Left ventricle myocardium inferior (tissue), 1 donor: ENCODE measurements around the gene KIF23. TPM values are rescaled to one million over a fixed set of nuclear protein-coding genes. Genes with fewer than 3 reads are reported as not detected.
A peak's percentile ranks its signal among the peaks of the same experiment; 100 is the strongest.

Source experiments
- DNase-seq: peaks from one replicate; pipeline ENCODE4 v3.0.0-alpha.2; 2020
- H3K27ac ChIP-seq: fragments of 200-600 bp; replicated peaks from 2 replicates; pipeline ENCODE4 v1.8.0; 2021
- H3K27me3 ChIP-seq: fragments of 200-600 bp; 2 replicates; pipeline ENCODE4 v1.8.0; 2021; ENCODE audit warnings: low read depth
- H3K36me3 ChIP-seq: fragments of 200-600 bp; 2 replicates; pipeline ENCODE4 v1.8.0; 2021
- H3K4me1 ChIP-seq: fragments of 200-600 bp; 2 replicates; pipeline ENCODE4 v1.8.0; 2021
- H3K4me3 ChIP-seq: fragments of 200-600 bp; 2 replicates; pipeline ENCODE4 v1.8.0; 2021; ENCODE audit warnings: mild to moderate bottlenecking, moderate library complexity
- H3K9me3 ChIP-seq: fragments of 200-600 bp; replicated peaks from 2 replicates; pipeline ENCODE4 v1.8.0; 2021
- intact Hi-C: fragments of 100-400 bp; cut with micrococcal nuclease; formaldehyde crosslinking; loops from one replicate; pipeline ENCODE4 v1.11.0; 2022
- total RNA-seq: library from RNA; stranded (reverse); fragmentation: NEBNext Ultra II Directional; extraction: Animal tissue kit (Norgen Biotek cat#: 25700); gene quantifications from one replicate; pipeline ENCODE4 v1.2.1, GENCODE V29; 2021
- TF ChIP-seq, protein P1 (sequence below): fragments of 200-600 bp; IDR thresholded peaks from 2 replicates; pipeline ENCODE4 v1.8.0; 2021; ENCODE audit warnings: antibody characterized with exemption, mild to moderate bottlenecking, borderline replicate concordance
- donor health status: DM: no; HTN: yes; CAD: no; lungs with severe emphysema.

The KIF23 gene
- total RNA-seq, 1 donor from 2014 or later, result 0.38 TPM

DNA sequence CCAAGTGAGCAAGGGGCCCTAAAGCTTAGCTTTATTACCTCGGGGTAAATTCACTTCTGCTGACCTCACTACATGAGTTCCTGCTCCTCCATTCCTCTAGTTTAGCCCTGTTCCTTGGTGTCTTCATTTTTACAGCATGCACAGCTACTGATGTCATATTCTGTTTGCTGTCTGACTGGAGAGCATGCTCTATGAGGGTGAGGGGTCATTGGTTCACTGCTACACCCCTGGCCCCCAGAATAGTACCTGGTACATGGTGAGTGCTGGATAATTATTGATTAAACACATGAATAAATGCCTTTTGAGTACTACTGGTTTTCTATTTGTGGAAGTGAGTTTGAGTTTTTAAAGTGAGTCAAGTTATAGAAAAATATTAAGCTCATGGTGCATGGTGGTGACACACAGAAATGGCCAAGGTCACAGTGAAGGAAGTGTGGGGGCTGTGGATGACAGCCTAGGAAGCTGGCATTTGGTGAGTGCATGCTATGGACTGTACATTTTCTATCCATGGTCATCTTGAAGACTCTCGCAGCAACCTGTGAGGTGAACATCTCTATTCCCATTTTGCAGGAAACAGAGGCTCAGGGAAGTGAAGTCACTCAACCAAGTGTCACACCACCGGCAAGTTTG is 72.4 kb downstream of the KIF23 start:
- no peaks in the 10 kb centered on the region for H3K36me3 ChIP-seq
- intact Hi-C loops, result no loop called here
- no peak for DNase-seq

GRCh38 chr15:69489073-69489571 is 75.0 kb downstream of the KIF23 start:
- no peaks in the 10 kb centered on the region for H3K27me3 ChIP-seq
- H3K4me3 ChIP-seq, result no peak overlapping the region
- intact Hi-C loops, result no loop called here
- TF ChIP-seq, protein P1, sequence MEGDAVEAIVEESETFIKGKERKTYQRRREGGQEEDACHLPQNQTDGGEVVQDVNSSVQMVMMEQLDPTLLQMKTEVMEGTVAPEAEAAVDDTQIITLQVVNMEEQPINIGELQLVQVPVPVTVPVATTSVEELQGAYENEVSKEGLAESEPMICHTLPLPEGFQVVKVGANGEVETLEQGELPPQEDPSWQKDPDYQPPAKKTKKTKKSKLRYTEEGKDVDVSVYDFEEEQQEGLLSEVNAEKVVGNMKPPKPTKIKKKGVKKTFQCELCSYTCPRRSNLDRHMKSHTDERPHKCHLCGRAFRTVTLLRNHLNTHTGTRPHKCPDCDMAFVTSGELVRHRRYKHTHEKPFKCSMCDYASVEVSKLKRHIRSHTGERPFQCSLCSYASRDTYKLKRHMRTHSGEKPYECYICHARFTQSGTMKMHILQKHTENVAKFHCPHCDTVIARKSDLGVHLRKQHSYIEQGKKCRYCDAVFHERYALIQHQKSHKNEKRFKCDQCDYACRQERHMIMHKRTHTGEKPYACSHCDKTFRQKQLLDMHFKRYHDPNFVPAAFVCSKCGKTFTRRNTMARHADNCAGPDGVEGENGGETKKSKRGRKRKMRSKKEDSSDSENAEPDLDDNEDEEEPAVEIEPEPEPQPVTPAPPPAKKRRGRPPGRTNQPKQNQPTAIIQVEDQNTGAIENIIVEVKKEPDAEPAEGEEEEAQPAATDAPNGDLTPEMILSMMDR, result no peak
- H3K27ac ChIP-seq, result peak overlapping the region; percentile 60
- no peaks in the 10 kb centered on the region for H3K36me3 ChIP-seq
- H3K4me1 ChIP-seq, result no peaks in the 10 kb centered on the region
- H3K9me3 ChIP-seq, result peaks cover 20% of the 10 kb centered on the region
- DNase-seq, result no peak

More for the DNA sequence above, 72.4 kb downstream of the KIF23 start:
- Histone ChIP-seq H3K27ac (no peak overlapping the region), H3K4me3 (no peak overlapping the region), H3K27me3 (no peaks in the 10 kb centered on the region), H3K4me1 (no peaks in the 10 kb centered on the region), H3K9me3 (peaks cover 12% of the 10 kb centered on the region)
- TF ChIP-seq, protein P1, result no peak

DNA sequence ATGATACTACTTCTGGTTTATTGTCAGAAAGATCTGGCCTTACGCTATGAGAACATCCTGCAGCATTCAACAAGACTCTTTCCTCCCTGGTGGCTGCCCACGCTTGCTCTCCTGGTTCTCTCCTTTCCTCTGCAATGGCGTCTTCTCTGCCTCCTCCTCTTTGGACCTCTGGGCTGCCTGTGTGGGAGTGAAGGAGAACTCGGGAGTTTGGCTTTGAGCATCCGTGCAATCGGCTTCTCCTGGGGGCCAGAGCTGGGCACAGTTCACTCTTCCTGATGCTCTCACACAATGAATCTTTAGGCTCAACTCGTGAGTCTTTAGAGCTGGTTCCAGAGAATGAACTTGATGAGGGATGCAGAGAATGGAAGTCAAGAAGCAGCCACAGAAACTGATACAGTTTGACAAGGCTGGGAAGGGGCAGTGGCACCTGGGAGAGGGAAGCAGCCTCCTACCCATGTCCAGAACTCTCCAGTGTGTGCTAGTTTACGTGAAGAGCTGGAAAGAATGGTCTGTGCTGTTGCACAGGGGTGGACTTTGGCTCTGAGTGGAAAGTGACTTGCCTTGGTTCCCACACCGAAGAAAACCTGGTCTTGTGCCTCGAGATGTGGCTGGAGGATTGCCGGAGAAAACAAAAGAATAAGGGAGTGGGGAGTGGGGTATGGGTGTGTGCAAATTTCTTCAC is 76.3 kb downstream of the KIF23 start:
- Histone ChIP-seq H3K27me3 (no peaks in the 10 kb centered on the region), H3K27ac (peak overlapping the region; percentile 60), H3K4me1 (no peaks in the 10 kb centered on the region), H3K36me3 (no peaks in the 10 kb centered on the region), H3K9me3 (peaks cover 19% of the 10 kb centered on the region), H3K4me3 (no peak overlapping the region)
- DNase-seq, result no peak
- intact Hi-C loops, result no loop called here
- TF ChIP-seq, protein P1, result no peak

- peak; percentile 48 for DNase-seq
- intact Hi-C loops, result no loop called here
Observed at GRCh38 chr15:69491038-69491505, 76.9 kb downstream of the KIF23 start.

DNA sequence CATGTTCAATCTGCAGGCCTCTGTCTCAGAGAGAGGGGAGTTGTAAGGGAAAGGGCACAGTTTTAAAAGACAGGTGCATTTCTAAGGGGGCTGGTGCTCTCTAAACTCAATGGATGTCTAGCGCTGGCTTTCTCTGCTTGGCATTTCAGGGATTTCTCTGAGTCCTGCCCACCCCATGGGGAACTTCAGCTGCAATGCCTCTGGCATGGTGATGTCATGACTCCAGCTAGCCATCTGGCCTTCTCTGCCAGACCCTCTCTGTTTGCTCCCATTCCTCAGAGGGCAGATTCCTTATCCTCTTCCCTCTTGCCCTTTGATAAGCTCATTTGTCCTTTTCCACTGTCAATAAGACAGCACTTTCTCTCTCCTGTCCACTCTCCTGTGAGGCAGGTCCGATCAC is 79.3 kb downstream of the KIF23 start:
- no peaks in the 10 kb centered on the region for H3K36me3 ChIP-seq
- DNase-seq, result no peak
- no peak overlapping the region for H3K4me3 ChIP-seq
- no peaks in the 10 kb centered on the region for H3K4me1 ChIP-seq
- no peak overlapping the region for H3K27ac ChIP-seq
- TF ChIP-seq, protein P1, result no peak
- intact Hi-C loops, result no loop called here
- H3K27me3 ChIP-seq, result no peaks in the 10 kb centered on the region
- peaks cover 14% of the 10 kb centered on the region for H3K9me3 ChIP-seq

More at GRCh38 chr15:69491038-69491505, 76.9 kb downstream of the KIF23 start:
- Histone ChIP-seq H3K4me1 (no peaks in the 10 kb centered on the region), H3K36me3 (no peaks in the 10 kb centered on the region), H3K9me3 (peaks cover 14% of the 10 kb centered on the region), H3K27ac (peak overlapping the region; percentile 60), H3K4me3 (no peak overlapping the region), H3K27me3 (no peaks in the 10 kb centered on the region)
- TF ChIP-seq, protein P1, result no peak
